ENCODE data around the gene MAGIX.

Gene MAGIX

GRCh38 chrX:49208399-49208798, 45.8 kb downstream of the MAGIX start:
- no peak for DNase-seq

GRCh38 chrX:49209434-49210251, 47.1 kb downstream of the MAGIX start:
- no peak for DNase-seq

- DNase-seq = no peak
Observed at GRCh38 chrX:49210406-49210805, 47.8 kb downstream of the MAGIX start.

GRCh38 chrX:49211074-49211473, 48.5 kb downstream of the MAGIX start:
- no peak for DNase-seq

- DNase-seq = no peak
Observed at GRCh38 chrX:49212209-49212608, 49.7 kb downstream of the MAGIX start.

- DNase-seq = no peak
Observed at GRCh38 chrX:49212861-49213260, 50.3 kb downstream of the MAGIX start.

- DNase-seq = no peak
Observed at GRCh38 chrX:49214416-49214815, 51.9 kb downstream of the MAGIX start.

GRCh38 chrX:49214996-49215526, 52.5 kb downstream of the MAGIX start:
- no peak for DNase-seq

All from activated naive CD4-positive, alpha-beta T cell (primary cell).